ENCODE data around the gene FOSL2.

GRCh38 chr2:28434600-28434989 lies 41.9 kb downstream of the FOSL2 start:
- TF ChIP-seq CTCF (optimal IDR thresholded peaks at IDR 0.05 in 1 of 3, IDR thresholded peaks at IDR 0.05 in 1 of 3, conservative IDR thresholded peaks at IDR 0.05 in 1 of 3; ENCODE audit: extremely low read depth in 1 of 3, insufficient read depth in 2 of 3, low read length in 3 of 3) (no peak), EZH2 (IDR thresholded peaks at IDR 0.05; ENCODE audit: low read length) (no peak)
